ENCODE measurements around the gene TMEM101. TPM values are rescaled to one million over a fixed set of nuclear protein-coding genes. Genes with fewer than 3 reads are reported as not detected.
A peak's percentile ranks its signal among the peaks of the same experiment; 100 is the strongest.

The TMEM101 gene
- total and polyA plus RNA-seq, 2 of the 13 experiments (the other 11 are each of a cell fraction or from before 2014, with no cell fraction given): 72.0 to 100 TPM

GRCh38 chr17:44005527-44006271 is 9.1 kb downstream of the TMEM101 start:
- intact Hi-C loops (cut with micrococcal nuclease; ENCODE audit: unreplicated experiment) (no loop called here), in situ Hi-C loops (cut with HindIII; ENCODE audit: extremely low pct_ligation_motif_present, low pct_unique_long_range_greater_than_20kb) (no loop called here)
- Histone ChIP-seq H3K9ac (ENCODE audit: insufficient read depth, low read depth, low read length) (peak overlapping the region; percentile 71; the same call in 1 of the 2 replicates), H2AFZ (ENCODE audit: low read length) (no peak overlapping the region), H3K9me3 (ENCODE audit: low read length) (no peaks in the 10 kb centered on the region), H3K27me3 (ENCODE audit: control insufficient read depth in 1 of 2, insufficient read depth in 2 of 2, low read length in 2 of 2) (no peaks in the 10 kb centered on the region), H3K4me2 (ENCODE audit: low read depth, low read length) (peak overlapping the region; percentile 88), H4K20me1 (ENCODE audit: insufficient read depth, low read length) (no peaks in the 10 kb centered on the region), H3K4me1 (ENCODE audit: insufficient read depth, low read length) (peaks cover 51% of the 10 kb centered on the region), H3K79me2 (ENCODE audit: insufficient read depth, low read length) (no peaks in the 10 kb centered on the region), H3K4me3 (replicated peaks in 1 of 3; ENCODE audit: insufficient read depth in 1 of 3, low read depth in 2 of 3, low read length in 3 of 3) (peak overlapping the region; percentile 52 to 80 (median 56)), H3K27ac (ENCODE audit: extremely low read length, insufficient read depth, low read length) (no peak overlapping the region), H3K36me3 (replicated peaks in 1 of 2; ENCODE audit: control insufficient read depth in 1 of 2, insufficient read depth in 2 of 2, low read length in 2 of 2) (peaks cover 0 to 12% of the 10 kb centered on the region in 2 experiments; a peak in 2 of 5 replicates)
- no peak for FAIRE-seq
- BruUV-seq (replicated peaks): no TSS peak
- WGBS (ENCODE audit: low lambda C conversion rate): 95% methylated on average over 51 of the region's 59 CpGs
- DNase-seq (ENCODE audit: low spot score): no peak
- POLR2A ChIA-PET: interaction anchor here (4.5 kb wide), 1 partner anchor 9 kb away, joined by 39 read pairs; the partner anchor contains the start of gene TMEM101
- no peak for ATAC-seq
- CTCF ChIA-PET (ENCODE audit: low intra/inter-chr PET ratio, low total read pairs): no interaction called here
- 0 out of 2 replicates have a peak, but pooled peaks have one; percentile 12 for TF ChIP-seq ARNT2 (CRISPR knock-in tag; IDR thresholded peaks at IDR 0.05; ENCODE audit: low read depth)
- TF ChIP-seq ZFP62 (CRISPR knock-in tag; IDR thresholded peaks at IDR 0.05): no peak
- TF ChIP-seq RBM39 (IDR thresholded peaks at IDR 0.05; ENCODE audit: low read depth, low read length, poor library complexity, severe bottlenecking): no peak
- no peak for TF ChIP-seq POLR2AphosphoS5 (IDR thresholded peaks at IDR 0.05; ENCODE audit: low read depth, low read length)
- TF ChIP-seq BCL3 (CRISPR knock-in tag; IDR thresholded peaks at IDR 0.05): no peak
- TF ChIP-seq ZBTB7B (CRISPR knock-in tag; IDR thresholded peaks at IDR 0.05): no peak
- no peak for TF ChIP-seq SNRNP70 (IDR thresholded peaks at IDR 0.05; ENCODE audit: low read depth, low read length)
- no peak for TF ChIP-seq PBX2 (CRISPR knock-in tag; IDR thresholded peaks at IDR 0.05)
- 0 out of 2 replicates have a peak, but pooled peaks have one; percentile 45 for TF ChIP-seq ZNF326 (CRISPR knock-in tag; IDR thresholded peaks at IDR 0.05; ENCODE audit: borderline replicate concordance)
- peak; percentile 1; the same call in 1 of the 2 replicates for TF ChIP-seq GABPB1 (CRISPR knock-in tag; IDR thresholded peaks at IDR 0.05)
- TF ChIP-seq ZNF619 (CRISPR knock-in tag; IDR thresholded peaks at IDR 0.05): 0 out of 2 replicates have a peak, but pooled peaks have one; percentile 2
- TF ChIP-seq ZNF878 (CRISPR knock-in tag; IDR thresholded peaks at IDR 0.05): peak; percentile 27; the same call in 1 of the 2 replicates
- TF ChIP-seq RARA (CRISPR knock-in tag; IDR thresholded peaks at IDR 0.05): no peak
- no peak for TF ChIP-seq ZNF282 (IDR thresholded peaks at IDR 0.05; ENCODE audit: partially characterized antibody)
- TF ChIP-seq BRD4 (CRISPR knock-in tag; IDR thresholded peaks at IDR 0.05): no peak
- TF ChIP-seq ZBTB33 (CRISPR knock-in tag; IDR thresholded peaks at IDR 0.05): peak; percentile 72; the same call in 1 of the 2 replicates
- TF ChIP-seq ZKSCAN1 (IDR thresholded peaks at IDR 0.05; ENCODE audit: low read length): no peak
- no peak for TF ChIP-seq ZNF713 (CRISPR knock-in tag; IDR thresholded peaks at IDR 0.05)
- no peak for TF ChIP-seq ZC3H13 (CRISPR knock-in tag; IDR thresholded peaks at IDR 0.05)
- no peak for TF ChIP-seq ZBTB43 (CRISPR knock-in tag; conservative IDR thresholded peaks at IDR 0.05)

Data from HepG2 (cell line).